ENCODE data around the gene DOCK8. TPM values are rescaled to one million over a fixed set of nuclear protein-coding genes. Genes with fewer than 3 reads are reported as not detected.
"Not testable (repeated sequence)": the region's sequence is repeated elsewhere in the genome, so short reads cannot be mapped to it uniquely, and the experiment has no call there.

The DOCK8 gene
- total RNA-seq, 1 donor = 0.18 TPM

DNA sequence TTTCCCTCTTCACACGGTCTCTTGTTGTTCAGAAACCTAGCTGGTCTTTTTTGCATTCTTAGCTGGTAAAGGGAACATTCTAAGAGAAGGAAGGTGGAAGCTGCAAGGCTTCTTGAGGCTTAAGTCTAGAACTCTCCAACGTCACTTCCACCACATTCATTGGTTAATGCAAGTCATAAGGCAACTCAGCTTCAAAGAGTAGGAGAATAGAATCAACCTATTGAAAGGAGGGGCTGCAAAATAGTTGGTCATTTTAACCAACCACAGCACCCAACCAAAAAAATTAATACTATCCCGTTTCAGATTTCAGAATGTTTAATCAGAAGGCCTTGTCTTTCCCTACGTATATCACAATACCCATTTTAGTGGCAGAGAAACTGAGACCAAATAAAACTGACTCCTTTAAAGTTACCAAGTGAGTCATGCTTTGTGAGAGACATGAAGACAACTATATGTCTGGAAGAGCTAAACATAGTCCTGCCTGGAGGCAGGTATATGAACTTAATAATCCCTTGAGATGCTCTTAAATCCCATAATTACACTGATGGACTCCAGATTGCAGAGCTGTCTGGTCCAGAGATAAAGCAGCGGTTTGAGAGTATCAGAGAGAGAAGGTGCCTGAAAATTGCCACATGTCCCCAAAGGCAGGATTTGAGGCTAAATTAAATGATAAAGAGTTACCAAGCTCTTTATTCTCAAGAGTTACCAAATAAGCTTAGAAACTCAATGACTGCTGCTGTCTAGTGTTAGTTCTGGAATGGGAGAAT, 14.4 kb downstream of the DOCK8 start:
- H3K4me3 ChIP-seq (ENCODE audit: low read depth, low read length) = no peak overlapping the region
- no peak for DNase-seq (ENCODE audit: low read depth)
- TF ChIP-seq, protein P1, sequence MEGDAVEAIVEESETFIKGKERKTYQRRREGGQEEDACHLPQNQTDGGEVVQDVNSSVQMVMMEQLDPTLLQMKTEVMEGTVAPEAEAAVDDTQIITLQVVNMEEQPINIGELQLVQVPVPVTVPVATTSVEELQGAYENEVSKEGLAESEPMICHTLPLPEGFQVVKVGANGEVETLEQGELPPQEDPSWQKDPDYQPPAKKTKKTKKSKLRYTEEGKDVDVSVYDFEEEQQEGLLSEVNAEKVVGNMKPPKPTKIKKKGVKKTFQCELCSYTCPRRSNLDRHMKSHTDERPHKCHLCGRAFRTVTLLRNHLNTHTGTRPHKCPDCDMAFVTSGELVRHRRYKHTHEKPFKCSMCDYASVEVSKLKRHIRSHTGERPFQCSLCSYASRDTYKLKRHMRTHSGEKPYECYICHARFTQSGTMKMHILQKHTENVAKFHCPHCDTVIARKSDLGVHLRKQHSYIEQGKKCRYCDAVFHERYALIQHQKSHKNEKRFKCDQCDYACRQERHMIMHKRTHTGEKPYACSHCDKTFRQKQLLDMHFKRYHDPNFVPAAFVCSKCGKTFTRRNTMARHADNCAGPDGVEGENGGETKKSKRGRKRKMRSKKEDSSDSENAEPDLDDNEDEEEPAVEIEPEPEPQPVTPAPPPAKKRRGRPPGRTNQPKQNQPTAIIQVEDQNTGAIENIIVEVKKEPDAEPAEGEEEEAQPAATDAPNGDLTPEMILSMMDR (IDR thresholded peaks at IDR 0.05; ENCODE audit: insufficient read depth, low read length) = no peak

DNA sequence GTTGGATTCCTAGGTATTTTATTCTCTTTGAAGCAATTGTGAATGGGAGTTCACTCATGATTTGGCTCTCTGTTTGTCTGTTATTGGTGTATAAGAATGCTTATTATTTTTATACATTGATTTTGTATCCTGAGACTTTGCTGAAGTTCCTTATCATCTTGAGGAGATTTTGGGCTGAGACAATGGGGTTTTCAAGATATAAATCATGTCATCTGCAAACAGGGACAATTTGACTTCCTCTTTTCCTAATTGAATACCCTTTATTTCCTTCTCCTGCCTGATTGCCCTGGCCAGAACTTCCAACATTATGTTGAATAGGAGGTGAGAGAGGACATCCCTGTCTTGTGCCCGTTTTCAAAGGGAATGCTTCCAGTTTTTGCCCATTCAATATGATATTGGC, 17.0 kb downstream of the DOCK8 start:
- DNase-seq (ENCODE audit: low read depth); H3K4me3 ChIP-seq (ENCODE audit: low read depth, low read length): not testable (repeated sequence)

DNA sequence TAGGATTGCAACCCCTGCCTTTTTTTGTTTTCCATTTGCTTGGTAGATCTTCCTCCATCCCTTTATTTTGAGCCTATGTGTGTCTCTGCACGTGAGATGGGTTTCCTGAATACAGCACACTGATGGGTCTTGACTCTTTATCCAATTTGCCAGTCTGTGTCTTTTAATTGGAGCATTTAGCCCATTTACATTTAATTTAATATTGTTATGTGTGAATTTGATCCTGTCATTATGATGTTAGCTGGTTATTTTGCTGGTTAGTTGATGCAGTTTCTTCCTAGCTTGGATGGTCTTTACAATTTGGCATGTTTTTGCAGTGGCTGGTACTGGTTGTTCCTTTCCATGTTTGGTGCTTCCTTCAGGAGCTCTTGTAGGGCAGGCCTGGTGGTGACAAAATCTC, 19.0 kb downstream of the DOCK8 start:
- H3K4me3 ChIP-seq (ENCODE audit: low read depth, low read length); DNase-seq (ENCODE audit: low read depth): not testable (repeated sequence)

DNA sequence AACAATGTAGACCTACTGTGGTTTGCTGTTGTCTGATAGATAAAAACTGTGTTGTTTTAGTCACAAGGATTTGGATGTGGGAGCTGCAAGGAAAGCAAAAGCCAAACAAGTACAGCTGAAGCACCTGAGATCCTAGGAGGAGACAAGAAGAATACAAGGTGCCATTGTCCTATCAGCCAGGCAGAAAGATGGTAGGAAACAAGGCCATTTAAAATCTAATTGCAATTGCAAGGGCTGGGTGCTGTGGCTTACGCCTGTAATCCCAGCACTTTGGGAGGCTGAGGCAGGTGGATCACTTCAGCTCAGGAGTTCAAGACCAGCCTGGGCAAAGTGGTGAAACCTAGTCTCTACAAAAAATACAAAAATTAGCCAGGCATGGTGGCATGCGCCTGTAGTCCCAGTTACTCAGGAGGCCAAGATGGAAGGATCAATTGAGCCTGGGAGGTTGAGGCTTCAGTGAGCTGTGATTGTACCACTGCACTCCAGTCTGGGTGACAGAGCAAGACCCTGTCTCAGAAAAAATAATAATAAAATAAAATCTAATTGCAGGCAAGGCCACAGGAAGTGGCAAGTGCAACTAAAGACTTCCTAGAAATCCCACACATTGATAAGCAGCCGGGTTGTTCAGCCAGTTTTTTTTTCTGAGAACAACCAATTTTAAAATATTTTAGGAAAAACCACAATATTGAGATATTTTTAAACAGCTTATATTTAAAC, 22.6 kb downstream of the DOCK8 start:
- no peak overlapping the region for H3K4me3 ChIP-seq (ENCODE audit: low read depth, low read length)
- DNase-seq (ENCODE audit: low read depth) = no peak
- TF ChIP-seq, protein P1 (IDR thresholded peaks at IDR 0.05; ENCODE audit: insufficient read depth, low read length) = no peak

DNA sequence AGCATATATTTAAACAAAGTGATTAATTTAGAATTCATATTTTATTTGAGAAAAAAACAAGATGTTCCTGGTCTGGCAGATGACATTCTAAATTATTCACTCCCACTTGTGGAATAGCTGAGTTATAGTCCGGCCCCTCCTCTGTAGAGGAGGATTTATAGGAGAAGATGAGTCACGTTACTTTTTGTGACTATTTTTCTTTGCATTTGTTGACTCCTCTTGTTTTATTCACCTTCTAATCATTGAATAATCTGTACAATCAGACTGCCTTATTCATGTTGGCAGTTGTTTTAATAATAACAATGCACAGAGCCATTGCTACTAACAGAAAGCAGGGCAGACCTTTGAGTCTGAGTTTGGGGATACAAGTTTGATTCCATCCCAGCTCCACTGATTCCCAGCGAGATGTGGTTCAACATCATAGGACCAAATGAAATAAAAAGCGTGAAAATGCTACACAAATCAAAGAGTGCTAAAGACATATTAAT, 23.2 kb downstream of the DOCK8 start:
- TF ChIP-seq, protein P1 (IDR thresholded peaks at IDR 0.05; ENCODE audit: insufficient read depth, low read length) = no peak
- H3K4me3 ChIP-seq (ENCODE audit: low read depth, low read length) = no peak overlapping the region
- no peak for DNase-seq (ENCODE audit: low read depth)

DNA sequence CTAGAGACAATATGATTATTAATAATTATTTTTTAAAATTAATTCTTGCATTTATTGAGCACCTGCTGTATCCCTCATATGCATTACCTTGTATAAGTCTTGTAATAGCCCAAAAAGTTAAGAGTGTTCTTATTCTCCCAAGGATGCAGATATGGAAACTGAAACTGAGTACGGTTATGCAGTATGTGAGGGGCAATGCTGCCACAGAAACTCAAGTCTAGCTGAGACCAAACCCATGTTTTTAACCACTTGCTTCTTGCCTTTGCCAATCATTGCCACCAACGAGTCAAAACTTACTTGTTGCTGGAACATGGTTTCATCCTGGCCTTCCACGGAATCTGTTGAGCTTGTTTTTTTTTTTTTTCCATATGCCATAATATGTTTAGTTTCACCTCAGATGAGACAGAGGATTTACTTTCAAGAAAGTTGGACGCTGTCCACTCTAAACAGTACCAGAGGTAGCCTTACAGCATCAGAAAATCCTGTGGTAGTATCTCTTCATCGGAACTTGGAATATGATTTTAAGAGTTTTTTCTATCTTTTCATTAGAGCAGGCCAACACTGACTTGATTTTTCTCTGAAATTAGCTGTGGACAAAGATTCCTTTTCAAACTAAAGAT, 27.9 kb downstream of the DOCK8 start:
- TF ChIP-seq, protein P1 (IDR thresholded peaks at IDR 0.05; ENCODE audit: insufficient read depth, low read length) = no peak
- DNase-seq (ENCODE audit: low read depth) = no peak
- H3K4me3 ChIP-seq (ENCODE audit: low read depth, low read length) = no peak overlapping the region

DNA sequence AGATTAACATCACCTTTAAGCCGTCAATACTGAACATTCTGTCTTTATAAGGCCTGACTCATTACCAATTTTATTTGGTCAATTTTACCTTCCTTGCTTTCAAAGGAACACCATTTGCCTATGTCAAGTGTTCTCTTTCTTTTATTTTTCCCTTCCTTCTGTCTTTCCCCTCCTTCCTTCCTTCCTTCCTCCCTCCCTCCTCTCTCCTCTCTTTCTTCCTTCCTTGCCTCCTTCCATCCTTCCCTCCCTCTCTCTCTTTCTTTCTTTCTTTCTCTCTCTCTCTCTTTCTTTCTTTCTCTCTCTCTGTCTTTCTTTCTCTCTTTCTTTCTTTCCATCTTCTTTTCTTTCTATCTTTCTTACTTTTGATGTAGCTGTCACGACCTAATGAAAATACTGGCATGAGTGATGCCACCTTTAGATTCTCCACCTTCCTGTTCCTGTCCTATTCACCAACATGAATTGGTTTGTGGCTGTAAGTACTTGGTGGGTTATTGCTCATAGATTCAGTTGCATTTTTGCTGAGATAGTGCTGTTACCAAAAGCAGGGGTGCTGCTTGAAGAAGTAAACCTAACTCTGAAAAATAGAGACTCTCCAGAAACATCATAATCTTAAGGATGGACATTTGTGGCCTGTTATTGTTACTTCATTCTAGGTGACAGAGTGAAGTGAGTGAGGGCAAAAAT, 33.8 kb downstream of the DOCK8 start:
- no peak for DNase-seq (ENCODE audit: low read depth)
- TF ChIP-seq, protein P1 (IDR thresholded peaks at IDR 0.05; ENCODE audit: insufficient read depth, low read length) = no peak
- no peak overlapping the region for H3K4me3 ChIP-seq (ENCODE audit: low read depth, low read length)

Measured in fibroblast of the aortic adventitia (primary cell).